IMR-90 (cell line): ENCODE results near the gene SHROOM4. TPM values are rescaled to one million over a fixed set of nuclear protein-coding genes. Genes with fewer than 3 reads are reported as not detected.

ENCODE experiments used
- ATAC-seq: fragments of 200-7000 bp; cut with Tn5 transposase; 2 replicates; pipeline ENCODE4 v1.9.1; 2020; ENCODE audit warnings: low read depth, mild to moderate bottlenecking, moderate library complexity
- BruUV-seq: library from RNA; stranded (reverse); fragments of 400-500 nt; replicated peaks from 2 replicates; lab custom pipeline; 2021; lab: Mats Ljungman, UMichigan
- CTCF ChIA-PET: fragments of 300-600 bp; formaldehyde crosslinking; extraction: SDS; loops from one replicate; lab custom pipeline; 2021; ENCODE audit warnings: antibody characterized with exemption; lab: Yijun Ruan, JAX
- POLR2A ChIA-PET: fragments of 300-600 bp; sonication (Branson Sonifier 250); formaldehyde crosslinking; loops from one replicate; lab custom pipeline; 2022; ENCODE audit warnings: antibody characterized with exemption; ENCODE audit not compliant: unreplicated experiment; lab: Charles Lee
- DNase-seq: peaks from one replicate; pipeline ENCODE4 v3.0.0; 2013
- H2AFZ ChIP-seq: replicated peaks from 2 replicates; pipeline ENCODE3; 2013; ENCODE audit warnings: low read length, mild to moderate bottlenecking; ENCODE audit not compliant: poor library complexity
- H2AK5ac ChIP-seq: 2 replicates; pipeline ENCODE4 v1.6.1; 2013; ENCODE audit warnings: low read depth, low read length, inconsistent platforms
- H2AK9ac ChIP-seq: replicated peaks from 2 replicates; pipeline ENCODE3; 2013; ENCODE audit warnings: mild to moderate bottlenecking, low read depth, low read length, moderate library complexity; ENCODE audit not compliant: poor library complexity
- H2BK120ac ChIP-seq: 2 replicates; pipeline ENCODE4 v1.6.1; 2013; ENCODE audit warnings: low read depth, low read length, inconsistent platforms
- H2BK15ac ChIP-seq: 3 replicates; pipeline ENCODE4 v1.6.1; 2013; ENCODE audit warnings: low read depth, low read length, inconsistent platforms
- H2BK20ac ChIP-seq: 2 replicates; pipeline ENCODE4 v1.6.1; 2013; ENCODE audit warnings: low read depth, mild to moderate bottlenecking, inconsistent platforms, low read length, moderate library complexity
- H2BK5ac ChIP-seq: 2 replicates; pipeline ENCODE4 v1.6.1; 2013; ENCODE audit warnings: mild to moderate bottlenecking, low read depth, low read length, inconsistent platforms; ENCODE audit not compliant: poor library complexity, severe bottlenecking
- H3K14ac ChIP-seq: replicated peaks from 2 replicates; pipeline ENCODE4 v1.6.1; 2013; ENCODE audit warnings: low read depth, low read length, inconsistent platforms
- H3K18ac ChIP-seq: 2 replicates; pipeline ENCODE4 v1.6.1; 2013; ENCODE audit warnings: low read depth, low read length, control low read depth
- H3K23ac ChIP-seq: 2 replicates; pipeline ENCODE4 v1.6.1; 2013; ENCODE audit warnings: low read depth, low read length, inconsistent platforms
- H3K27ac ChIP-seq: 2 replicates; pipeline ENCODE4 v1.5.1; 2013; ENCODE audit warnings: mild to moderate bottlenecking, control low read depth, low read length; ENCODE audit not compliant: insufficient read depth
- H3K27me3 ChIP-seq: 2 replicates; pipeline ENCODE4 v1.6.1; 2013; ENCODE audit warnings: low read length; ENCODE audit not compliant: control insufficient read depth, insufficient read depth
- H3K36me3 ChIP-seq: 2 replicates; pipeline ENCODE4 v1.6.1; 2013; ENCODE audit warnings: low read length, mixed read lengths; ENCODE audit not compliant: control insufficient read depth, insufficient read depth
- H3K4ac ChIP-seq: 2 replicates; pipeline ENCODE4 v1.6.1; 2013; ENCODE audit warnings: low read depth, low read length, inconsistent platforms
- H3K4me1 ChIP-seq: 2 replicates; pipeline ENCODE4 v1.6.1; 2013; ENCODE audit warnings: low read length, mixed read lengths; ENCODE audit not compliant: control insufficient read depth, insufficient read depth
- H3K4me2 ChIP-seq: 2 replicates; pipeline ENCODE4 v1.6.1; 2013; ENCODE audit warnings: low read depth, mild to moderate bottlenecking, control low read depth, low read length, moderate library complexity
- H3K4me3 ChIP-seq: 2 replicates; pipeline ENCODE4 v1.5.1; 2013; ENCODE audit warnings: low read depth, mild to moderate bottlenecking, control low read depth, low read length, moderate library complexity; ENCODE audit not compliant: insufficient read depth
- H3K56ac ChIP-seq: 2 replicates; pipeline ENCODE4 v1.6.1; 2013; ENCODE audit warnings: low read length, inconsistent platforms; ENCODE audit not compliant: insufficient read depth; ENCODE audit errors: extremely low read depth
- H3K79me1 ChIP-seq, 2 experiments: 2 replicates each; pipeline ENCODE4 v1.6.1; 2013; ENCODE audit warnings: low read length in 2 of 2, inconsistent platforms in 1 of 2, low read depth in 1 of 2
- H3K9ac ChIP-seq: 2 replicates; pipeline ENCODE4 v1.6.1; 2013; ENCODE audit warnings: low read depth, low read length, control low read depth
- H3K9me1 ChIP-seq: 2 replicates; pipeline ENCODE4 v1.6.1; 2013; ENCODE audit warnings: low read length, inconsistent platforms; ENCODE audit not compliant: insufficient read depth
- H3K9me3 ChIP-seq: 2 replicates; pipeline ENCODE4 v1.6.1; 2013; ENCODE audit warnings: low read length; ENCODE audit not compliant: control insufficient read depth, insufficient read depth
- H4K20me1 ChIP-seq: 2 replicates; pipeline ENCODE4 v1.6.1; 2013; ENCODE audit warnings: low read length, inconsistent platforms; ENCODE audit not compliant: insufficient read depth
- H4K5ac ChIP-seq: 2 replicates; pipeline ENCODE4 v1.6.1; 2013; ENCODE audit warnings: mild to moderate bottlenecking, low read depth, low read length, control low read depth
- H4K8ac ChIP-seq, 2 experiments: 2 replicates each; pipeline ENCODE4 v1.6.1; 2013; ENCODE audit warnings: low read depth in 2 of 2, low read length in 2 of 2, control low read depth in 1 of 2, inconsistent platforms in 1 of 2
- H4K91ac ChIP-seq: 2 replicates; pipeline ENCODE4 v1.6.1; 2013; ENCODE audit warnings: low read depth, low read length, inconsistent platforms; ENCODE audit not compliant: insufficient read depth
- MAZ ChIP-seq: IDR thresholded peaks from 2 replicates; pipeline ENCODE4 v1.6.1; 2012; ENCODE audit warnings: low read depth, mild to moderate bottlenecking, low read length, improper control_type of control experiment, moderate library complexity, borderline replicate concordance
- NFE2L2 ChIP-seq: fragments of 150-350 bp; IDR thresholded peaks from 2 replicates; pipeline ENCODE4 v1.6.1; 2016; ENCODE audit warnings: low read depth, mild to moderate bottlenecking, low read length
- RFX5 ChIP-seq: IDR thresholded peaks from 2 replicates; pipeline ENCODE4 v1.8.0; 2012; ENCODE audit warnings: low read depth, mild to moderate bottlenecking, low read length, moderate library complexity
- SMC3 ChIP-seq: fragments of 150-350 bp; IDR thresholded peaks from 2 replicates; pipeline ENCODE4 v1.6.1; 2016; ENCODE audit warnings: low read depth, mild to moderate bottlenecking, antibody characterized with exemption, low read length, moderate library complexity
- dilution Hi-C: fragments of 300-500 bp; cut with HindIII; formaldehyde crosslinking; loops from one replicate; pipeline ENCODE4 v1.14.3; 2018; ENCODE audit warnings: low sequenced_read_pairs; ENCODE audit not compliant: unreplicated experiment
- in situ Hi-C: fragments of 300-500 bp; cut with MboI; formaldehyde crosslinking; loops from 3 replicates; pipeline ENCODE4 v1.14.3; 2019; ENCODE audit warnings: low sequenced_read_pairs, inconsistent platforms, mixed read lengths
- intact Hi-C: fragments of 100-400 bp; cut with micrococcal nuclease; formaldehyde crosslinking; loops from 2 replicates; pipeline ENCODE4 v1.10.0; 2022
- polyA plus RNA-seq, 3 experiments: library from polyadenylated mRNA; depleted of rRNA; stranded (reverse); fragments of >200 nt; gene quantifications; 2 replicates each; pipeline ENCODE4 v1.2.3, GENCODE V29; 2012; ENCODE audit warnings: low replicate concordance in 1 of 3
- total RNA-seq: library from RNA; depleted of rRNA; stranded (reverse); fragments of >200 nt; gene quantifications from 2 replicates; pipeline ENCODE4 v1.2.3, GENCODE V29; 2012
- TF ChIP-seq, protein P1 (sequence below): fragments of 150-350 bp; IDR thresholded peaks from 2 replicates; pipeline ENCODE4 v1.6.1; 2016; ENCODE audit warnings: low read depth, mild to moderate bottlenecking, low read length, moderate library complexity, borderline replicate concordance

SHROOM4 gene
- total and polyA plus RNA-seq, 2 of the 4 experiments (the other 2 are of a cell fraction), result 1.0 to 2.2 TPM

DNA sequence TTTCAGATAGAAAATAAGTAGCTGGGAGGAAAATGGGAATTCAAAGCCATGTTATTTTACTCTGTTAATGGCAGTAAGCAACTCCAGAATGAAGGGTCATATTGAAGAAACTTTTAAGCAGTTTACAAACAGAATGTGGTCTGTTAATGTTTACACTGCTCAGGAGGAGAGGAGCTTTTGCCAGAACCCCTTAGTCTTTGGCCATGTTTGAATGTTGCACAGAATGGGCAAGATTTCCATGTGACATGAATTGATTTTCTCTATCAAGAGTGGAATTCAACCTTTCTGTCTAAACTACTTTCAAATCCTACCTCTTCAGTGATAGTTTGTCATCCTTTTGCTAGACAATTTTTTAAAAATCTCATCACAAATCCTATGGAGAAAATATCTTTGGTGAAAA lies 227.6 kb downstream of the SHROOM4 start:
- Histone ChIP-seq H2AFZ (no peak overlapping the region), H2AK9ac (no peak overlapping the region), H2BK15ac (no peak overlapping the region), H3K27ac (no peak overlapping the region), H3K14ac (no peak overlapping the region), H3K4me1 (no peaks in the 10 kb centered on the region), H3K36me3 (no peaks in the 10 kb centered on the region), H3K4me2 (no peak overlapping the region), H3K27me3 (peaks cover 2% of the 10 kb centered on the region; the same call in 1 of the 2 replicates), H2BK5ac (no peak overlapping the region), H3K9me1 (no peaks in the 10 kb centered on the region), H4K20me1 (no peaks in the 10 kb centered on the region), H4K5ac (no peak overlapping the region), H3K18ac (no peak overlapping the region), H3K56ac (no peak overlapping the region), H2BK120ac (no peak overlapping the region), H3K23ac (no peak overlapping the region), H3K9me3 (no peaks in the 10 kb centered on the region), H2AK5ac (no peak overlapping the region), H3K4ac (no peak overlapping the region), H4K8ac (no peak overlapping the region), H3K9ac (no peak overlapping the region), H3K79me1 (no peaks in the 10 kb centered on the region), H3K4me3 (no peak overlapping the region), H2BK20ac (no peak overlapping the region), H4K91ac (no peak overlapping the region)
- CTCF ChIA-PET, result no interaction called here
- no peak for DNase-seq
- dilution Hi-C loops, result no loop called here
- ATAC-seq, result no peak
- BruUV-seq, result no TSS peak
- intact Hi-C loops, result loop anchor here (10.0 kb wide), 1 partner anchor 702 kb away; no protein-coding TSS in a partner anchor
- in situ Hi-C loops, result loop anchor here (25.0 kb wide), 1 partner anchor 674 kb away; the partner anchor contains the start of gene CLCN5
- POLR2A ChIA-PET, result no interaction called here
- TF ChIP-seq MAZ, result no peak
- no peak for TF ChIP-seq NFE2L2
- no peak for TF ChIP-seq RFX5
- TF ChIP-seq, protein P1, sequence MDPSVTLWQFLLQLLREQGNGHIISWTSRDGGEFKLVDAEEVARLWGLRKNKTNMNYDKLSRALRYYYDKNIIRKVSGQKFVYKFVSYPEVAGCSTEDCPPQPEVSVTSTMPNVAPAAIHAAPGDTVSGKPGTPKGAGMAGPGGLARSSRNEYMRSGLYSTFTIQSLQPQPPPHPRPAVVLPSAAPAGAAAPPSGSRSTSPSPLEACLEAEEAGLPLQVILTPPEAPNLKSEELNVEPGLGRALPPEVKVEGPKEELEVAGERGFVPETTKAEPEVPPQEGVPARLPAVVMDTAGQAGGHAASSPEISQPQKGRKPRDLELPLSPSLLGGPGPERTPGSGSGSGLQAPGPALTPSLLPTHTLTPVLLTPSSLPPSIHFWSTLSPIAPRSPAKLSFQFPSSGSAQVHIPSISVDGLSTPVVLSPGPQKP, result no peak
- TF ChIP-seq SMC3, result no peak
